ENCODE data around the gene ARL2BP. TPM values are rescaled to one million over a fixed set of nuclear protein-coding genes. Genes with fewer than 3 reads are reported as not detected.
"Not testable (repeated sequence)": the region's sequence is repeated elsewhere in the genome, so short reads cannot be mapped to it uniquely, and the experiment has no call there.

The ARL2BP gene
- total and polyA plus RNA-seq, 3 experiments from 2014 or later = 29.9 to 112 (median 30.1) TPM

DNA sequence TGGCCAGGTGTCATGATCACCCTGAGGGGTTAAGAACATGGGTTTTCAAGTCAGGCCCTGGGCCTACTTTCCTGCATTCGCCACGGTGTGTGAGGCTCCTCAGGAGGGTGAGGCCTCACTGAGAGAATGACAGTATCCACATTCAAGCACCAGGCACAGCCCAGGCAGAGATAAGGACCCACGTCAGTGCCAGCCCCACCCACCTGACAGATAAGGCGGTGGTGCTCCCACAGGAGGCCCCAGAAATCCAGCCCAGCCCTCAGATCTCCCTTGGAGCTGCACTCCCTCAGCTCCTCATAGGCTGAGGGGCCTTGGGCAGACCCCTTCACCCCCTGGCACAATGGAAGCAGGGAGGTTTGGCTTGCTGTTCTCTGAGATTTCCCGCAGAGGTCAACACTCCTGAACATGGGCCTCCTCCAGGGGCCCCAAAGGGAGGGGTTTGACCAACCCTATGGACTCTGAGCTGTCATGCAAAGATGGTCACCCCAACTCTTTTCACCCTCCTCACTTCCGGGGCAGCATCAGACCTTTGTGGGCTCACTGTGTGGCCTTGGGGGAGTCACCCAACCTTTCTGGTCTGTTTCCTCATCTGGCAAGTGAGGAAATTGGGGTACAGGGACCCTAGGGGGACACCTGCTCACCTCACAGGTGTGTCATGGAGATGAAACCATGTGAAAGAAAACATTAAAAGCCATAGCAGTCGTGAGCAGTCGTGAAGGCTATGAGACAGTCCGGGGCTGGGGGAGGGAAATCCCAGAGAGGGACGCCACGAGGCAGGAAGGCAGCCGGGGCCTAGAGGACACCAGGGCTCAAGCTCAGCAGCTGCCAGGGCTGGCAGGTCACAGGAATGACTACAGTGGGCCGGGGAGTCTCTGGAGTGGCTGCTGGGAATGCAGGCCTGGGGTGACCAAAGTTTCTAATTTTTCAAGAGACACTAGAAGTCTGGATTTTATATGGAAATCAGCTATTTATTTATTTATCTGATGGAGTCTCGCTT is 24.0 kb downstream of the ARL2BP start:
- no peak overlapping the region for H3K4me3 ChIP-seq (ENCODE audit: low read length)
- no peaks in the 10 kb centered on the region for H3K9me3 Mint-ChIP-seq
- peaks cover 13 to 31% (median 23%) of the 10 kb centered on the region in 3 donors for H3K4me1 Mint-ChIP-seq
- peak overlapping the region in 1 of 8 donors; percentile 47 for H3K27ac Mint-ChIP-seq
- H3K4me1 ChIP-seq (ENCODE audit: insufficient read depth, low read length) = peaks cover 52% of the 10 kb centered on the region
- no peak for DNase-seq
- no peaks in the 10 kb centered on the region for H3K36me3 Mint-ChIP-seq
- H3K27me3 Mint-ChIP-seq = no peaks in the 10 kb centered on the region
- H3K36me3 ChIP-seq (ENCODE audit: insufficient read depth, low read length) = no peaks in the 10 kb centered on the region
- H3K4me3 Mint-ChIP-seq = no peak overlapping the region
- no peaks in the 10 kb centered on the region for H3K9me3 ChIP-seq (ENCODE audit: low read length)
- CTCF ChIA-PET = interaction anchor here (1.0 kb wide), 1 partner anchor 149 kb away, joined by 4 read pairs; no protein-coding TSS in a partner anchor
- peak overlapping the region; percentile 51 for H3K27ac ChIP-seq (ENCODE audit: low read depth, low read length)
- POLR2A ChIA-PET = no interaction called here
- H3K27me3 ChIP-seq (ENCODE audit: insufficient read depth, low read length, poor library complexity, severe bottlenecking) = no peaks in the 10 kb centered on the region

DNA sequence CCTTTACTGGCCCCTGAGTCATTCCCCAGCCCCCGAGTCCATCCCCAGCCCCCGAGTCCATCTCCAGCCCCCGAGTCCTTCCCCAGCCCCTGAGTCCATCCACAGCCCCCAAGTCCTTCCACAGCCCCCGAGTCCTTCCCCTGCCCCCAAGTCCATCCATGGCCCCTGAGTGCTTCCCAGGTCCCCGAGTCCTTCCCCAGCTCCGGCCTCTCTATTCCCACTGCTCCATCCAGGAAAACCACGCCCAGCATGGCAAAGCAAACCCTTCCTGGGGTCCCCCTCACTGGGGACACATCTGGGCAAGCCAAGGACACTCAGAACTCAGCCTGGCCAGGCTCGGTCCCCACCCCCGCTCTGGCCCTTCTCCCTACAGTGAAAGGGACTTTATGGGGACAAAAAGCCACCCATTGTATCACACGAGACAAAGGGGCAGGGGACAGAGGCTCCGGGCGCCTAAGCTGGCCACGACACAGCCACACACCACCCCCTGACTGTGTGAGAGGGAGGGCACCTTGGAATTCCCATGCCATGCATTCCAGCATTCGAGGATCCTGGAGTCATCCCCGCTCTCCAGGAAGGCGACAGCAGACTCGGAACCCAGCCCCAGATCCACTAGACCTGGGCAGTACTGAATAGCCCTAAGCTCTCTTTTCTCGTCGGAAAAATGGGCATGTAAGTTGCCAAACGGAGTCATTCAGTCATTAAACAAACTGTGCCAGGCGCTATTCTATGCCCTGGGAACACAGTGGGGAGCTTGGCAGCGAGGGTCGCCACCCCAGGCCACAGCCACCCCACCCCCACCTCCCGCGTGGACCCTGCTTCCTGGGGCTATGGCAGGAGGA is 25.4 kb downstream of the ARL2BP start:
- no peak for DNase-seq
- ChIA-PET CTCF (no interaction called here), POLR2A (no interaction called here)
- no peak overlapping the region for H3K4me3 ChIP-seq (ENCODE audit: low read length)
- H3K27ac ChIP-seq (ENCODE audit: low read depth, low read length) = no peak overlapping the region
- no peaks in the 10 kb centered on the region for H3K9me3 ChIP-seq (ENCODE audit: low read length)
- no peaks in the 10 kb centered on the region for H3K9me3 Mint-ChIP-seq
- H3K4me1 ChIP-seq (ENCODE audit: insufficient read depth, low read length) = peaks cover 39% of the 10 kb centered on the region
- H3K27me3 ChIP-seq (ENCODE audit: insufficient read depth, low read length, poor library complexity, severe bottlenecking) = no peaks in the 10 kb centered on the region
- H3K36me3 ChIP-seq (ENCODE audit: insufficient read depth, low read length) = no peaks in the 10 kb centered on the region
- no peaks in the 10 kb centered on the region for H3K27me3 Mint-ChIP-seq
- no peak overlapping the region for H3K27ac Mint-ChIP-seq
- H3K4me1 Mint-ChIP-seq = peaks cover 13 to 28% (median 23%) of the 10 kb centered on the region in 3 donors
- no peaks in the 10 kb centered on the region for H3K36me3 Mint-ChIP-seq
- no peak overlapping the region for H3K4me3 Mint-ChIP-seq

DNA sequence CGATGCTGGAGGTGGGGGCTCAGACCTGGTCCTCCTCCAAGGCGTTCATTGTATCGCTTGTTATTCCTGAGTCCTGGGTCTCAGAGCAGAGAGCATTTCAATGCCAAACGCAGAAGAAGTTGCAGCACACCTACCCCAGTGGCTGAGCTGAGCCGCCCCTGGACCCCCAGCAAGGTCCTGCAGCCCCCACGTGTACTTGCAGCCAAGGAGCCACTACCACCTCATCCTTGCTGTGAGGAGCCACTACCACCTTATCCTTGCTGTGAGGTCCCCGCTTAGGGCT is 25.9 kb downstream of the ARL2BP start:
- Mint-ChIP-seq H3K27me3 (no peaks in the 10 kb centered on the region), H3K9me3 (no peaks in the 10 kb centered on the region), H3K4me3 (no peak overlapping the region), H3K27ac (no peak overlapping the region), H3K36me3 (no peaks in the 10 kb centered on the region), H3K4me1 (peaks cover 13 to 23% (median 22%) of the 10 kb centered on the region in 3 donors)
- Histone ChIP-seq H3K4me1 (ENCODE audit: insufficient read depth, low read length) (peaks cover 34% of the 10 kb centered on the region), H3K9me3 (ENCODE audit: low read length) (no peaks in the 10 kb centered on the region), H3K36me3 (ENCODE audit: insufficient read depth, low read length) (no peaks in the 10 kb centered on the region), H3K4me3 (ENCODE audit: low read length) (no peak overlapping the region), H3K27ac (ENCODE audit: low read depth, low read length) (no peak overlapping the region), H3K27me3 (ENCODE audit: insufficient read depth, low read length, poor library complexity, severe bottlenecking) (no peaks in the 10 kb centered on the region)
- ChIA-PET CTCF (no interaction called here), POLR2A (no interaction called here)
- DNase-seq = no peak

- H3K4me3 Mint-ChIP-seq = no peak overlapping the region
- CTCF ChIA-PET = no interaction called here
- DNase-seq = no peak
Observed at GRCh38 chr16:57271867-57272495, 26.9 kb downstream of the ARL2BP start.

DNA sequence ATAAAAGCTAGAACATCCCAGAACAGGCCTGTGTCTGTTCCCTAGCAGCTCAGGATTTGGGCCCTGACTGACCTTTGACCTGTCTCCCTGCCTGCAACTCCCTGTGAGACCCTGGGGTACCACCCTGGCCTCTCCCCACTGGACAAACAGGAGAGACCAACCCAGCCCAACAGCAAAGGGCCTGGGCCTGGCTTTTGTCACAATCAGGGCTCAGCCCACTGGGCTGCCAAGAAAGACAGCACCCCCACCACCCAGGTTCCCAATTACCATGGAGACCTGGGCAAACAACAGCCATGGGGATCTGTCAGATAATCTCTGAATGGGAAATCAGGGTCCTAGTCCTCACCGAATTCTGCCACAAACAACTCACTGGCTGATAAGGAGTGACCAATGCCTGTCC is 28.3 kb downstream of the ARL2BP start:
- DNase-seq = no peak
- Histone ChIP-seq H3K4me3 (ENCODE audit: low read length) (no peak overlapping the region), H3K4me1 (ENCODE audit: insufficient read depth, low read length) (peaks cover 30% of the 10 kb centered on the region), H3K27me3 (ENCODE audit: insufficient read depth, low read length, poor library complexity, severe bottlenecking) (no peaks in the 10 kb centered on the region), H3K9me3 (ENCODE audit: low read length) (no peaks in the 10 kb centered on the region), H3K36me3 (ENCODE audit: insufficient read depth, low read length) (no peaks in the 10 kb centered on the region), H3K27ac (ENCODE audit: low read depth, low read length) (no peak overlapping the region)
- no peaks in the 10 kb centered on the region for H3K36me3 Mint-ChIP-seq
- no peaks in the 10 kb centered on the region for H3K27me3 Mint-ChIP-seq
- peak overlapping the region in 1 of 8 donors; percentile 24 for H3K27ac Mint-ChIP-seq
- peaks cover 13 to 20% (median 18%) of the 10 kb centered on the region in 3 donors for H3K4me1 Mint-ChIP-seq
- ChIA-PET POLR2A (interaction anchor here (0.6 kb wide), 1 partner anchor 21 kb away, joined by 8 read pairs; no protein-coding TSS in a partner anchor), CTCF (no interaction called here)
- H3K4me3 Mint-ChIP-seq = no peak overlapping the region
- H3K9me3 Mint-ChIP-seq = no peaks in the 10 kb centered on the region

More at GRCh38 chr16:57271867-57272495, 26.9 kb downstream of the ARL2BP start:
- Mint-ChIP-seq H3K4me1 (peaks cover 7 to 18% (median 18%) of the 10 kb centered on the region in 3 donors), H3K27me3 (no peaks in the 10 kb centered on the region), H3K36me3 (no peaks in the 10 kb centered on the region), H3K27ac (no peak overlapping the region), H3K9me3 (no peaks in the 10 kb centered on the region)
- Histone ChIP-seq H3K27me3 (ENCODE audit: insufficient read depth, low read length, poor library complexity, severe bottlenecking) (no peaks in the 10 kb centered on the region), H3K27ac (ENCODE audit: low read depth, low read length) (no peak overlapping the region), H3K4me1 (ENCODE audit: insufficient read depth, low read length) (peaks cover 29% of the 10 kb centered on the region), H3K36me3 (ENCODE audit: insufficient read depth, low read length) (no peaks in the 10 kb centered on the region), H3K4me3 (ENCODE audit: low read length) (no peak overlapping the region), H3K9me3 (ENCODE audit: low read length) (no peaks in the 10 kb centered on the region)
- POLR2A ChIA-PET = no interaction called here

GRCh38 chr16:57273826-57274225 is 28.8 kb downstream of the ARL2BP start:
- Mint-ChIP-seq H3K9me3 (no peaks in the 10 kb centered on the region), H3K27me3 (no peaks in the 10 kb centered on the region), H3K36me3 (no peaks in the 10 kb centered on the region), H3K4me1 (peaks cover 13 to 24% (median 21%) of the 10 kb centered on the region in 3 donors), H3K27ac (no peak overlapping the region), H3K4me3 (no peak overlapping the region)
- Histone ChIP-seq H3K27ac (ENCODE audit: low read depth, low read length) (no peak overlapping the region), H3K4me3 (ENCODE audit: low read length) (no peak overlapping the region), H3K9me3 (ENCODE audit: low read length) (no peaks in the 10 kb centered on the region), H3K4me1 (ENCODE audit: insufficient read depth, low read length) (peaks cover 30% of the 10 kb centered on the region), H3K36me3 (ENCODE audit: insufficient read depth, low read length) (no peaks in the 10 kb centered on the region), H3K27me3 (ENCODE audit: insufficient read depth, low read length, poor library complexity, severe bottlenecking) (no peaks in the 10 kb centered on the region)
- DNase-seq = no peak
- CTCF ChIA-PET = no interaction called here
- POLR2A ChIA-PET = no interaction called here

DNA sequence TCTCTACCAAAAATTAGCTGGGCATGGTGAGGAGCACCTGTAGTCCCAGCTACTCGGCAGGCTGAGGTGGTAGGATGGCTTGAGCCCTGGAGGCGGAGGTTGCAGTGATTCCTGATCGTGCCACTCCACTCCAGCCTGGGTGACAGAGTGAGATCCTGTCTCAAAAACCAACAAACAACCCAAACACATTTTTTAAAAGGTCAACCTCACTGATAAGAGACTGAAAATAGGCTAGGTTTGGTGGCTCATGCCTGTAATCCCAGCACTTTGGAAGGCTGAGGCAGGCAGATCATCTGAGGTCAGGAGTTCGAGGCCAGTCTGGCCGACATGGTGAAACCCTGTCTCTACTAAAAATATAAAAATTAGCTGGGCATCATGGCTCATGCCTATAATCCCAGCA is 30.9 kb downstream of the ARL2BP start:
- H3K9me3 Mint-ChIP-seq; H3K36me3 ChIP-seq (ENCODE audit: insufficient read depth, low read length); H3K27me3 Mint-ChIP-seq; H3K9me3 ChIP-seq (ENCODE audit: low read length); H3K4me3 ChIP-seq (ENCODE audit: low read length); H3K4me3 Mint-ChIP-seq; POLR2A ChIA-PET; H3K27ac ChIP-seq (ENCODE audit: low read depth, low read length); H3K36me3 Mint-ChIP-seq; DNase-seq; H3K27ac Mint-ChIP-seq; H3K27me3 ChIP-seq (ENCODE audit: insufficient read depth, low read length, poor library complexity, severe bottlenecking): not testable (repeated sequence)
- CTCF ChIA-PET = interaction anchor here (1.1 kb wide), 1 partner anchor 244 kb away, joined by 3 read pairs; no protein-coding TSS in a partner anchor
- H3K4me1 Mint-ChIP-seq = peaks cover 13 to 32% (median 30%) of the 10 kb centered on the region in 3 donors
- peaks cover 32% of the 10 kb centered on the region for H3K4me1 ChIP-seq (ENCODE audit: insufficient read depth, low read length)
